WTC11 (cell line): ENCODE results near the gene STXBP3. TPM values are rescaled to one million over a fixed set of nuclear protein-coding genes. Genes with fewer than 3 reads are reported as not detected.

Experiments used
- ATAC-seq: fragments of 200-7000 bp; cut with Tn5 transposase; 2 replicates; pipeline ENCODE4 v1.10.0; 2021; ENCODE audit warnings: mild to moderate bottlenecking, moderate library complexity
- CTCF ChIA-PET: fragments of 300-600 bp; sonication (Branson Sonifier 250); formaldehyde crosslinking; loops from one replicate; lab custom pipeline; 2021; ENCODE audit warnings: antibody characterized with exemption; lab: Charles Lee
- POLR2A ChIA-PET: fragments of 350-600 bp; sonication (Branson Sonifier 250); formaldehyde crosslinking; loops from one replicate; lab custom pipeline; 2021; ENCODE audit warnings: antibody characterized with exemption; lab: Charles Lee
- DNase-seq: peaks from one replicate; pipeline ENCODE4 v3.0.0; 2021; ENCODE audit warnings: low spot score
- H3K27ac Mint-ChIP-seq: 2 replicates; pipeline ENCODE4 v1.8.0; 2021; ENCODE audit warnings: mixed read lengths
- H3K27me3 Mint-ChIP-seq: 2 replicates; pipeline ENCODE4 v1.8.0; 2021; ENCODE audit warnings: low read depth, mild to moderate bottlenecking, moderate library complexity, mixed read lengths
- H3K36me3 Mint-ChIP-seq: 2 replicates; pipeline ENCODE4 v1.8.0; 2021; ENCODE audit warnings: mixed read lengths
- H3K4me1 Mint-ChIP-seq: 2 replicates; pipeline ENCODE4 v1.8.0; 2022; ENCODE audit warnings: mixed read lengths
- H3K4me3 Mint-ChIP-seq: 2 replicates; pipeline ENCODE4 v1.8.0; 2021; ENCODE audit warnings: mild to moderate bottlenecking, moderate library complexity, mixed read lengths
- H3K9me3 Mint-ChIP-seq: 2 replicates; pipeline ENCODE4 v1.8.0; 2021; ENCODE audit warnings: mixed read lengths
- CTCF ChIP-seq: fragments of 200-600 bp; IDR thresholded peaks from 2 replicates; pipeline ENCODE4 v1.8.0; 2022; ENCODE audit warnings: antibody characterized with exemption
- E2F4 ChIP-seq: sonication (generic); formaldehyde crosslinking; IDR thresholded peaks from 2 replicates; pipeline ENCODE4 v1.8.1; 2022; ENCODE audit warnings: low read depth, mild to moderate bottlenecking, moderate library complexity, missing genetic modification reagents, borderline replicate concordance
- ELF4 ChIP-seq: sonication (generic); formaldehyde crosslinking; IDR thresholded peaks from 2 replicates; pipeline ENCODE4 v1.8.1; 2022; ENCODE audit warnings: low read depth, mild to moderate bottlenecking, moderate library complexity, missing genetic modification reagents
- ETV6 ChIP-seq: sonication (generic); formaldehyde crosslinking; IDR thresholded peaks from 2 replicates; pipeline ENCODE4 v1.8.1; 2022; ENCODE audit warnings: mild to moderate bottlenecking, missing genetic modification reagents
- FOXJ3 ChIP-seq: sonication (generic); formaldehyde crosslinking; IDR thresholded peaks from 2 replicates; pipeline ENCODE4 v1.9.0; 2021; ENCODE audit warnings: missing genetic modification reagents, mild to moderate bottlenecking, borderline replicate concordance
- GABPB1 ChIP-seq: sonication (generic); formaldehyde crosslinking; IDR thresholded peaks from 2 replicates; pipeline ENCODE4 v1.8.1; 2023; ENCODE audit warnings: mild to moderate bottlenecking, missing genetic modification reagents
- IRF2 ChIP-seq: sonication (generic); formaldehyde crosslinking; IDR thresholded peaks from 2 replicates; pipeline ENCODE4 v1.8.0; 2022; ENCODE audit warnings: low read depth, missing genetic modification reagents, borderline replicate concordance
- JAZF1 ChIP-seq: fragments of 250-450 bp; sonication (Bioruptor Pico); IDR thresholded peaks from 2 replicates; pipeline ENCODE4 v1.9.0; 2021; ENCODE audit warnings: moderate library complexity, mild to moderate bottlenecking, inconsistent platforms
- JUN ChIP-seq: sonication (generic); formaldehyde crosslinking; IDR thresholded peaks from 2 replicates; pipeline ENCODE4 v1.8.0; 2023; ENCODE audit warnings: mild to moderate bottlenecking, missing genetic modification reagents
- MAX ChIP-seq: sonication (generic); formaldehyde crosslinking; IDR thresholded peaks from 2 replicates; pipeline ENCODE4 v1.8.0; 2022; ENCODE audit warnings: mild to moderate bottlenecking, missing genetic modification reagents
- MXD4 ChIP-seq: fragments of 250-450 bp; sonication (Bioruptor Pico); IDR thresholded peaks from 2 replicates; pipeline ENCODE4 v1.8.0; 2021; ENCODE audit warnings: mild to moderate bottlenecking, moderate library complexity, borderline replicate concordance
- NR1H2 ChIP-seq: sonication (generic); formaldehyde crosslinking; IDR thresholded peaks from 2 replicates; pipeline ENCODE4 v1.9.0; 2021; ENCODE audit warnings: mild to moderate bottlenecking, moderate library complexity, missing genetic modification reagents
- NR3C1 ChIP-seq: sonication (generic); formaldehyde crosslinking; conservative IDR thresholded peaks from 2 replicates; pipeline ENCODE4 v1.8.1; 2023; ENCODE audit warnings: low read depth, mild to moderate bottlenecking, missing genetic modification reagents
- SOX15 ChIP-seq: fragments of 250-450 bp; sonication (Bioruptor Pico); IDR thresholded peaks from 2 replicates; pipeline ENCODE4 v1.9.0; 2021; ENCODE audit warnings: mild to moderate bottlenecking
- SP1 ChIP-seq: sonication (generic); formaldehyde crosslinking; conservative IDR thresholded peaks from 2 replicates; pipeline ENCODE4 v1.8.1; 2022; ENCODE audit warnings: missing genetic modification reagents
- TCF7 ChIP-seq: sonication (generic); formaldehyde crosslinking; IDR thresholded peaks from 2 replicates; pipeline ENCODE4 v1.8.0; 2022; ENCODE audit warnings: mild to moderate bottlenecking, low read depth, missing genetic modification reagents, moderate library complexity
- TEAD1 ChIP-seq: sonication (generic); formaldehyde crosslinking; IDR thresholded peaks from 2 replicates; pipeline ENCODE4 v1.8.0; 2022; ENCODE audit warnings: mild to moderate bottlenecking, missing genetic modification reagents
- TEAD4 ChIP-seq: sonication (generic); formaldehyde crosslinking; IDR thresholded peaks from 2 replicates; pipeline ENCODE4 v1.8.0; 2022; ENCODE audit warnings: mild to moderate bottlenecking, missing genetic modification reagents
- ZMAT4 ChIP-seq: fragments of 250-450 bp; sonication (Bioruptor Pico); IDR thresholded peaks from 2 replicates; pipeline ENCODE4 v1.9.0; 2021; ENCODE audit warnings: mild to moderate bottlenecking
- ZNF138 ChIP-seq: sonication (generic); formaldehyde crosslinking; conservative IDR thresholded peaks from 2 replicates; pipeline ENCODE4 v1.8.1; 2022; ENCODE audit warnings: mild to moderate bottlenecking, moderate library complexity, missing genetic modification reagents
- total RNA-seq: library from RNA; stranded (reverse); gene quantifications from 3 replicates; pipeline ENCODE4 v1.2.3, GENCODE V29; 2021
- TF ChIP-seq, protein P1 (sequence below): sonication (generic); formaldehyde crosslinking; IDR thresholded peaks from 2 replicates; pipeline ENCODE4 v1.8.1; 2023; ENCODE audit warnings: mild to moderate bottlenecking, missing genetic modification reagents, borderline replicate concordance
- TF ChIP-seq, protein P2 (sequence below): sonication (generic); formaldehyde crosslinking; IDR thresholded peaks from 2 replicates; pipeline ENCODE4 v1.8.0; 2022; ENCODE audit warnings: missing genetic modification reagents

Gene STXBP3
- total RNA-seq, 1 experiment from 2014 or later: 26.1 TPM

DNA sequence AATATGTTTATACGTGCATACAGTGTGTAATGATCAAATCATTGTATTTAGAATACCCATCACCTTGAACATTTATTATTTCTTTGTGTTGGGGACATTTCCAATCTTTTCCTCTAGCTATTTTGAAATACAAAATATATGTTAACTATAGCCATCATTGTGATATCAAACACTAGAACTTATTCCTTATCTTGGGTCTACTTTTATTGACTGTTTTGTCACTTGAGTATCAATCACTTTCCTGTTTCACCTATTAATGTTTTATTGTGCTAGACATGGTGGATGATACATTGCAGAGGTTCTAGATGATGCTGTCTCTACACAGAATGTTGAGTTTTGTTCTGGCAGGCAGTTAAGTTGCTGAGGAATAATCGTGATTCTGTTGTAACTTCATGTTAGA lies 45.9 kb downstream of the STXBP3 start:
- peaks cover 63% of the 10 kb centered on the region for H3K36me3 Mint-ChIP-seq
- DNase-seq (no peak), ATAC-seq (no peak)
- TF ChIP-seq NR1H2: no peak
- no peak for TF ChIP-seq ZNF138 (CRISPR knock-in tag)
- no peak for TF ChIP-seq MAX (CRISPR knock-in tag)
- TF ChIP-seq FOXJ3 (CRISPR knock-in tag): no peak
- no peak for TF ChIP-seq SP1
- TF ChIP-seq, protein P1, sequence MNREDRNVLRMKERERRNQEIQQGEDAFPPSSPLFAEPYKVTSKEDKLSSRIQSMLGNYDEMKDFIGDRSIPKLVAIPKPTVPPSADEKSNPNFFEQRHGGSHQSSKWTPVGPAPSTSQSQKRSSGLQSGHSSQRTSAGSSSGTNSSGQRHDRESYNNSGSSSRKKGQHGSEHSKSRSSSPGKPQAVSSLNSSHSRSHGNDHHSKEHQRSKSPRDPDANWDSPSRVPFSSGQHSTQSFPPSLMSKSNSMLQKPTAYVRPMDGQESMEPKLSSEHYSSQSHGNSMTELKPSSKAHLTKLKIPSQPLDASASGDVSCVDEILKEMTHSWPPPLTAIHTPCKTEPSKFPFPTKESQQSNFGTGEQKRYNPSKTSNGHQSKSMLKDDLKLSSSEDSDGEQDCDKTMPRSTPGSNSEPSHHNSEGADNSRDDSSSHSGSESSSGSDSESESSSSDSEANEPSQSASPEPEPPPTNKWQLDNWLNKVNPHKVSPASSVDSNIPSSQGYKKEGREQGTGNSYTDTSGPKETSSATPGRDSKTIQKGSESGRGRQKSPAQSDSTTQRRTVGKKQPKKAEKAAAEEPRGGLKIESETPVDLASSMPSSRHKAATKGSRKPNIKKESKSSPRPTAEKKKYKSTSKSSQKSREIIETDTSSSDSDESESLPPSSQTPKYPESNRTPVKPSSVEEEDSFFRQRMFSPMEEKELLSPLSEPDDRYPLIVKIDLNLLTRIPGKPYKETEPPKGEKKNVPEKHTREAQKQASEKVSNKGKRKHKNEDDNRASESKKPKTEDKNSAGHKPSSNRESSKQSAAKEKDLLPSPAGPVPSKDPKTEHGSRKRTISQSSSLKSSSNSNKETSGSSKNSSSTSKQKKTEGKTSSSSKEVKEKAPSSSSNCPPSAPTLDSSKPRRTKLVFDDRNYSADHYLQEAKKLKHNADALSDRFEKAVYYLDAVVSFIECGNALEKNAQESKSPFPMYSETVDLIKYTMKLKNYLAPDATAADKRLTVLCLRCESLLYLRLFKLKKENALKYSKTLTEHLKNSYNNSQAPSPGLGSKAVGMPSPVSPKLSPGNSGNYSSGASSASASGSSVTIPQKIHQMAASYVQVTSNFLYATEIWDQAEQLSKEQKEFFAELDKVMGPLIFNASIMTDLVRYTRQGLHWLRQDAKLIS (CRISPR knock-in tag): no peak
- TF ChIP-seq NR3C1: no peak
- no peak for TF ChIP-seq MXD4 (CRISPR knock-in tag)
- TF ChIP-seq ETV6: no peak
- no peak for TF ChIP-seq SOX15 (CRISPR knock-in tag)
- no peak for TF ChIP-seq JAZF1 (CRISPR knock-in tag)
- TF ChIP-seq ELF4 (CRISPR knock-in tag): no peak
- H3K9me3 Mint-ChIP-seq: peaks cover 34% of the 10 kb centered on the region
- H3K4me1 Mint-ChIP-seq: no peaks in the 10 kb centered on the region
- H3K27me3 Mint-ChIP-seq: no peaks in the 10 kb centered on the region
- H3K27ac Mint-ChIP-seq: no peak overlapping the region
- H3K4me3 Mint-ChIP-seq: no peak overlapping the region
- ChIA-PET CTCF (interaction anchor here (0.6 to 1.2 kb wide), 2 partner anchors 44 to 89 kb away, joined by 3 to 4 read pairs; no protein-coding TSS in a partner anchor), POLR2A (interaction anchor here (0.7 kb wide), 1 partner anchor 108 kb away, joined by 7 read pairs; no protein-coding TSS in a partner anchor)

- ATAC-seq: no peak
- H3K36me3 Mint-ChIP-seq: peaks cover 16% of the 10 kb centered on the region
- no peak overlapping the region for H3K4me3 Mint-ChIP-seq
- no peaks in the 10 kb centered on the region for H3K4me1 Mint-ChIP-seq
- H3K27me3 Mint-ChIP-seq: no peaks in the 10 kb centered on the region
- no peak for TF ChIP-seq JUN
- TF ChIP-seq, protein P2, sequence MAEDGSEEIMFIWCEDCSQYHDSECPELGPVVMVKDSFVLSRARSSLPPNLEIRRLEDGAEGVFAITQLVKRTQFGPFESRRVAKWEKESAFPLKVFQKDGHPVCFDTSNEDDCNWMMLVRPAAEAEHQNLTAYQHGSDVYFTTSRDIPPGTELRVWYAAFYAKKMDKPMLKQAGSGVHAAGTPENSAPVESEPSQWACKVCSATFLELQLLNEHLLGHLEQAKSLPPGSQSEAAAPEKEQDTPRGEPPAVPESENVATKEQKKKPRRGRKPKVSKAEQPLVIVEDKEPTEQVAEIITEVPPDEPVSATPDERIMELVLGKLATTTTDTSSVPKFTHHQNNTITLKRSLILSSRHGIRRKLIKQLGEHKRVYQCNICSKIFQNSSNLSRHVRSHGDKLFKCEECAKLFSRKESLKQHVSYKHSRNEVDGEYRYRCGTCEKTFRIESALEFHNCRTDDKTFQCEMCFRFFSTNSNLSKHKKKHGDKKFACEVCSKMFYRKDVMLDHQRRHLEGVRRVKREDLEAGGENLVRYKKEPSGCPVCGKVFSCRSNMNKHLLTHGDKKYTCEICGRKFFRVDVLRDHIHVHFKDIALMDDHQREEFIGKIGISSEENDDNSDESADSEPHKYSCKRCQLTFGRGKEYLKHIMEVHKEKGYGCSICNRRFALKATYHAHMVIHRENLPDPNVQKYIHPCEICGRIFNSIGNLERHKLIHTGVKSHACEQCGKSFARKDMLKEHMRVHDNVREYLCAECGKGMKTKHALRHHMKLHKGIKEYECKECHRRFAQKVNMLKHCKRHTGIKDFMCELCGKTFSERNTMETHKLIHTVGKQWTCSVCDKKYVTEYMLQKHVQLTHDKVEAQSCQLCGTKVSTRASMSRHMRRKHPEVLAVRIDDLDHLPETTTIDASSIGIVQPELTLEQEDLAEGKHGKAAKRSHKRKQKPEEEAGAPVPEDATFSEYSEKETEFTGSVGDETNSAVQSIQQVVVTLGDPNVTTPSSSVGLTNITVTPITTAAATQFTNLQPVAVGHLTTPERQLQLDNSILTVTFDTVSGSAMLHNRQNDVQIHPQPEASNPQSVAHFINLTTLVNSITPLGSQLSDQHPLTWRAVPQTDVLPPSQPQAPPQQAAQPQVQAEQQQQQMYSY (CRISPR knock-in tag): no peak
- ChIA-PET POLR2A (no interaction called here), CTCF (no interaction called here)
- no peak overlapping the region for H3K27ac Mint-ChIP-seq
- DNase-seq: no peak
- H3K9me3 Mint-ChIP-seq: no peaks in the 10 kb centered on the region
Measured at GRCh38 chr1:108799001-108799400, 52.5 kb downstream of the STXBP3 start.

DNA sequence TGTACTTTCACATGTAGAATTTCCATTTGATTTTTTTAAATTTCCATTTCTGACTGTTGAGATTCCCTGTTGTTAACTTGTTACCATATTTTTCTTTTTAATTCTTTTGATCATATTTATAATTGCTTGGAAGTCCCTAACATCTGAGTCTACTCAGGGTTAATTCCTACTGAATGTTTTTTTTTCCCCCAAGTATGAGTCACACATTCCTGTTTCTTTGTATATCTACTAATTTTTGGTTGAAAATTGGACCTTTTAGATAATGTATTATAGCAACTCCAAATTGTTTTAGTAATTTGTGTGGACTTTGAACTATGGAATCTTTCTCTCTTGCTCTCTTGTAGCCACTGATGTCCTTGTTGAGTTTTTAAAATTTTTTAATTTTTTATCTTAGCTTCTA lies 54.6 kb downstream of the STXBP3 start:
- no peak for DNase-seq
- POLR2A ChIA-PET: no interaction called here
- Mint-ChIP-seq H3K4me1 (no peaks in the 10 kb centered on the region), H3K4me3 (no peak overlapping the region), H3K9me3 (no peaks in the 10 kb centered on the region), H3K27me3 (no peaks in the 10 kb centered on the region), H3K27ac (no peak overlapping the region), H3K36me3 (peaks cover 7% of the 10 kb centered on the region)
- no peak for ATAC-seq
- TF ChIP-seq ZNF138 (CRISPR knock-in tag) (no peak), CTCF (no peak), IRF2 (CRISPR knock-in tag) (no peak), E2F4 (CRISPR knock-in tag) (no peak), TEAD4 (CRISPR knock-in tag) (no peak), TEAD1 (no peak), GABPB1 (CRISPR knock-in tag) (no peak), ZMAT4 (no peak), TCF7 (CRISPR knock-in tag) (no peak), JUN (no peak)
- CTCF ChIA-PET: no interaction called here
